ENCODE results near the gene SOX13. TPM values are rescaled to one million over a fixed set of nuclear protein-coding genes. Genes with fewer than 3 reads are reported as not detected.

SOX13 gene
- total RNA-seq, 4 donors from 2014 or later: 15.7 to 139 (median 37.9) TPM

- intact Hi-C loops (cut with DNase I; ENCODE audit: low total_unique reads): no loop called here
- TF ChIP-seq CTCF (IDR thresholded peaks at IDR 0.05) (no peak), POLR2A (IDR thresholded peaks at IDR 0.05) (no peak)
- no peak overlapping the region for H3K4me3 ChIP-seq
Observed at GRCh38 chr1:204146309-204146708, 73.4 kb downstream of the SOX13 start.

GRCh38 chr1:204146965-204147364 lies 74.0 kb downstream of the SOX13 start:
- intact Hi-C loops (cut with DNase I; ENCODE audit: low total_unique reads): no loop called here
- H3K27me3 ChIP-seq: no peaks in the 10 kb centered on the region
- DNase-seq: no peak
- no peaks in the 10 kb centered on the region for H3K9me3 ChIP-seq
- no peak overlapping the region for H3K27ac ChIP-seq
- TF ChIP-seq CTCF (IDR thresholded peaks at IDR 0.05): no peak
- no peaks in the 10 kb centered on the region for H3K36me3 ChIP-seq
- H3K4me3 ChIP-seq: no peak overlapping the region
- no peaks in the 10 kb centered on the region for H3K4me1 ChIP-seq

More at GRCh38 chr1:204146309-204146708, 73.4 kb downstream of the SOX13 start:
- Histone ChIP-seq H3K9me3 (no peaks in the 10 kb centered on the region), H3K4me1 (no peaks in the 10 kb centered on the region), H3K36me3 (no peaks in the 10 kb centered on the region), H3K27me3 (no peaks in the 10 kb centered on the region), H3K27ac (no peak overlapping the region)
- DNase-seq: no peak

- intact Hi-C loops (cut with DNase I; ENCODE audit: low total_unique reads): no loop called here
- Histone ChIP-seq H3K27me3 (no peaks in the 10 kb centered on the region), H3K4me3 (no peak overlapping the region), H3K27ac (no peak overlapping the region), H3K36me3 (no peaks in the 10 kb centered on the region), H3K4me1 (peaks cover 0 to 6% of the 10 kb centered on the region in 2 donors), H3K9me3 (no peaks in the 10 kb centered on the region)
- TF ChIP-seq POLR2A (IDR thresholded peaks at IDR 0.05): no peak
- TF ChIP-seq CTCF (IDR thresholded peaks at IDR 0.05): no peak
- DNase-seq: no peak
Observed at GRCh38 chr1:204147406-204148383, 74.8 kb downstream of the SOX13 start.

- H3K27ac ChIP-seq: no peak overlapping the region
- no peaks in the 10 kb centered on the region for H3K27me3 ChIP-seq
- H3K9me3 ChIP-seq: no peaks in the 10 kb centered on the region
- TF ChIP-seq CTCF (IDR thresholded peaks at IDR 0.05): no peak
- TF ChIP-seq POLR2A (IDR thresholded peaks at IDR 0.05): no peak
- intact Hi-C loops (cut with DNase I; ENCODE audit: low total_unique reads): no loop called here
- no peak for DNase-seq
- no peak overlapping the region for H3K4me3 ChIP-seq
- peaks cover 0 to 7% of the 10 kb centered on the region in 2 donors for H3K4me1 ChIP-seq
- no peaks in the 10 kb centered on the region for H3K36me3 ChIP-seq
Observed at GRCh38 chr1:204149107-204149506, 76.2 kb downstream of the SOX13 start.

Measured in uterus (tissue), 4 donors.